Smooth muscle cell of the brain vasculature (primary cell): ENCODE measurements around the gene HLX.
A peak's percentile ranks its signal among the peaks of the same experiment; 100 is the strongest.

ENCODE experiments used
- DNase-seq: peaks from one replicate; pipeline ENCODE4 v3.0.0-alpha.2; 2012; ENCODE audit warnings: low read depth, low spot score

The HLX gene

GRCh38 chr1:220879076-220879508 is at the start of gene HLX:
HLX (plus strand) TSS chr1:220879443; CDS start chr1:220879858, 415 bp downstream.
- no peak for DNase-seq

GRCh38 chr1:220833436-220833835 is 45.8 kb upstream of the HLX start:
- DNase-seq = no peak

GRCh38 chr1:220834155-220834870 is 44.9 kb upstream of the HLX start:
- no peak for DNase-seq

- DNase-seq = no peak
Observed at GRCh38 chr1:220838578-220838977, 40.7 kb upstream of the HLX start.

GRCh38 chr1:220839474-220839873 is 39.8 kb upstream of the HLX start:
- DNase-seq = no peak

- DNase-seq = no peak
Observed at GRCh38 chr1:220841293-220841692, 38.0 kb upstream of the HLX start.

GRCh38 chr1:220843481-220844011 is 35.7 kb upstream of the HLX start:
- peak; percentile 1 for DNase-seq

- no peak for DNase-seq
Observed at GRCh38 chr1:220852408-220852807, 26.8 kb upstream of the HLX start.

- no peak for DNase-seq
Observed at GRCh38 chr1:220872296-220872695, 6.9 kb upstream of the HLX start.

- DNase-seq = no peak
Observed at GRCh38 chr1:220873087-220873486, 6.2 kb upstream of the HLX start.

GRCh38 chr1:220873868-220874655 is 5.2 kb upstream of the HLX start:
- no peak for DNase-seq

GRCh38 chr1:220875260-220875659 is 4.0 kb upstream of the HLX start:
- no peak for DNase-seq

- no peak for DNase-seq
Observed at GRCh38 chr1:220876511-220877376, 2.5 kb upstream of the HLX start.

- no peak for DNase-seq
Observed at GRCh38 chr1:220877377-220878095, 1.7 kb upstream of the HLX start.

- no peak for DNase-seq
Observed at GRCh38 chr1:220878191-220879075, 810 bp upstream of the HLX start.

GRCh38 chr1:220879509-220880361 is 492 bp downstream of the HLX start:
- no peak for DNase-seq

GRCh38 chr1:220880362-220880670 is 1.1 kb downstream of the HLX start:
- DNase-seq = no peak

- DNase-seq = no peak
Observed at GRCh38 chr1:220880726-220881506, 1.7 kb downstream of the HLX start.
